HCT116 (cell line): ENCODE measurements around the gene PDXK. TPM values are rescaled to one million over a fixed set of nuclear protein-coding genes. Genes with fewer than 3 reads are reported as not detected.

Source experiments
- ATAC-seq: fragments of 200-7000 bp; cut with Tn5 transposase; 2 replicates; pipeline ENCODE4 v1.9.1; 2020; ENCODE audit warnings: mild to moderate bottlenecking, moderate library complexity
- BruUV-seq: library from RNA; stranded (reverse); fragments of 400-500 nt; replicated peaks from 2 replicates; lab custom pipeline; 2021; lab: Mats Ljungman, UMichigan
- CTCF ChIA-PET: fragments of 300-600 bp; sonication (Branson Sonifier 250); formaldehyde crosslinking; loops from one replicate; lab custom pipeline; 2021; ENCODE audit warnings: antibody characterized with exemption; lab: Charles Lee
- POLR2A ChIA-PET: fragments of 300-600, 350-600 bp; sonication (Branson Sonifier 250); formaldehyde crosslinking; loops from one replicate; lab custom pipeline; 2021; ENCODE audit warnings: antibody characterized with exemption; lab: Charles Lee
- RAD21 ChIA-PET, 2 experiments: fragments of 300-600 bp; sonication (Branson Sonifier 250); formaldehyde crosslinking; loops; one replicate each; lab custom pipeline; 2023; ENCODE audit warnings: low total read pairs in 2 of 2; ENCODE audit not compliant: uncharacterized antibody in 2 of 2, unreplicated experiment in 2 of 2, low non-redundant PET in 1 of 2; lab: Charles Lee
- DNase-seq: peaks from one replicate; pipeline ENCODE4 v3.0.0-alpha.2; 2010; ENCODE audit warnings: low read depth, low spot score
- H2AFZ ChIP-seq: fragments of 200-600 bp; shearing (Covaris generic), sonication (generic); 2 replicates; pipeline ENCODE4 v1.6.1; 2017; ENCODE audit warnings: low read depth, mixed run types, mixed read lengths, antibody characterized with exemption, low read length; ENCODE audit not compliant: poor library complexity, severe bottlenecking
- H3K27ac ChIP-seq: 2 replicates; pipeline ENCODE4 v1.5.1; 2012; ENCODE audit warnings: low read depth, low read length
- H3K27me3 ChIP-seq: fragments of 200-600 bp; sonication (generic); 2 replicates; pipeline ENCODE4 v1.6.1; 2016; ENCODE audit warnings: mixed run types, low read length, mixed read lengths; ENCODE audit not compliant: insufficient read depth
- H3K36me3 ChIP-seq, 2 experiments: fragments of 200-500 bp in 1 of 2; fragments of 200-600 bp in 1 of 2; sonication (Bioruptor generic) in 1 of 2; sonication (generic) in 1 of 2; 2 replicates each; pipeline versions ENCODE4 v1.5.1 to v1.6.1; 2014 to 2016; ENCODE audit warnings: low read length in 2 of 2, inconsistent platforms in 1 of 2, mixed read lengths in 1 of 2, mixed run types in 1 of 2; ENCODE audit not compliant: insufficient read depth in 2 of 2, control insufficient read depth in 1 of 2
- H3K4me1 ChIP-seq, 2 experiments: fragments of 200-600 bp in 1 of 2; sonication (generic) in 1 of 2; 2 replicates each; pipeline versions ENCODE4 v1.5.1 to v1.6.1; 2012 to 2017; ENCODE audit warnings: low read length in 2 of 2, inconsistent platforms in 1 of 2, mild to moderate bottlenecking in 1 of 2, mixed read lengths in 1 of 2, mixed run types in 1 of 2, moderate library complexity in 1 of 2; ENCODE audit not compliant: insufficient read depth in 2 of 2, control insufficient read depth in 1 of 2
- H3K4me2 ChIP-seq: fragments of 200-600 bp; sonication (generic); 2 replicates; pipeline ENCODE4 v1.6.1; 2017; ENCODE audit warnings: mixed run types, low read length, mixed read lengths
- H3K4me3 ChIP-seq, 2 experiments: fragments of 200-600 bp in 1 of 2; sonication (generic) in 1 of 2; replicated peaks in 1 of 2; 2 replicates each; pipeline ENCODE4 v1.5.1; 2011 to 2016; ENCODE audit warnings: low read length in 2 of 2, control low read depth in 1 of 2, low read depth in 1 of 2, mild to moderate bottlenecking in 1 of 2, mixed read lengths in 1 of 2, mixed run types in 1 of 2
- H3K79me2 ChIP-seq: fragments of 200-600 bp; sonication (generic); 2 replicates; pipeline ENCODE4 v1.6.1; 2017; ENCODE audit warnings: mild to moderate bottlenecking, mixed run types, low read length, moderate library complexity, mixed read lengths; ENCODE audit not compliant: insufficient read depth
- H3K9ac ChIP-seq: fragments of 200-600 bp; sonication (generic); 2 replicates; pipeline ENCODE4 v1.6.1; 2016; ENCODE audit warnings: low read length, mixed read lengths
- H3K9me2 ChIP-seq: fragments of 200-600 bp; sonication (generic), shearing (Covaris generic); 2 replicates; pipeline ENCODE4 v1.6.1; 2017; ENCODE audit warnings: mixed run types, mild to moderate bottlenecking, moderate library complexity; ENCODE audit not compliant: insufficient read depth
- H3K9me3 ChIP-seq, 2 experiments: fragments of 200-500 bp in 1 of 2; fragments of 200-600 bp in 1 of 2; sonication (Bioruptor generic) in 1 of 2; sonication (generic) in 1 of 2; 2 replicates each; pipeline ENCODE4 v1.6.1; 2014 to 2017; ENCODE audit warnings: low read length in 2 of 2, mixed read lengths in 2 of 2, inconsistent platforms in 1 of 2, low read depth in 1 of 2, mild to moderate bottlenecking in 1 of 2, mixed run types in 1 of 2, moderate library complexity in 1 of 2; ENCODE audit not compliant: control insufficient read depth in 1 of 2, insufficient read depth in 1 of 2
- H4K20me1 ChIP-seq: fragments of 200-600 bp; sonication (generic), shearing (Covaris generic); 2 replicates; pipeline ENCODE4 v1.6.1; 2017; ENCODE audit warnings: mixed run types, mild to moderate bottlenecking, moderate library complexity; ENCODE audit not compliant: insufficient read depth
- CEBPB ChIP-seq: IDR thresholded peaks from 2 replicates; pipeline ENCODE4 v1.6.1; 2012; ENCODE audit warnings: low read depth
- EGR1 ChIP-seq: IDR thresholded peaks from 2 replicates; pipeline ENCODE4 v1.6.1; 2012; ENCODE audit warnings: low read depth
- EZH2 ChIP-seq: fragments of 200-600 bp; sonication (generic); IDR thresholded peaks from 2 replicates; pipeline ENCODE4 v1.6.1; 2017; ENCODE audit warnings: antibody characterized with exemption, mixed run types
- FOSL1 ChIP-seq: IDR thresholded peaks from 2 replicates; pipeline ENCODE4 v1.6.1; 2012; ENCODE audit warnings: low read depth
- POLR2A ChIP-seq: IDR thresholded peaks from 2 replicates; pipeline ENCODE4 v1.7.0; 2011; ENCODE audit warnings: borderline replicate concordance; ENCODE audit not compliant: insufficient read depth, insufficient read length; ENCODE audit errors: extremely low read depth
- POLR2AphosphoS5 ChIP-seq: IDR thresholded peaks from 2 replicates; pipeline ENCODE4 v1.6.1; 2011; ENCODE audit warnings: mild to moderate bottlenecking, low read depth, low read length, moderate library complexity
- REST ChIP-seq: IDR thresholded peaks from 2 replicates; pipeline ENCODE4 v1.6.1; 2012; ENCODE audit warnings: low read depth
- SIN3A ChIP-seq: IDR thresholded peaks from 2 replicates; pipeline ENCODE4 v1.6.1; 2012; ENCODE audit warnings: low read depth
- SP1 ChIP-seq: IDR thresholded peaks from 2 replicates; pipeline ENCODE4 v1.6.1; 2012; ENCODE audit warnings: low read depth
- ZBTB33 ChIP-seq: IDR thresholded peaks from 2 replicates; pipeline ENCODE4 v1.6.1; 2011; ENCODE audit warnings: mild to moderate bottlenecking, low read length, moderate library complexity; ENCODE audit not compliant: insufficient replicate concordance; ENCODE audit errors: extremely low read depth
- ZNF274 ChIP-seq: fragments of 200-500 bp; sonication (Bioruptor generic); IDR thresholded peaks from 2 replicates; pipeline ENCODE4 v1.6.1; 2014; ENCODE audit warnings: mild to moderate bottlenecking, low read depth, low read length, inconsistent platforms
- intact Hi-C: fragments of 100-400 bp; cut with micrococcal nuclease; formaldehyde crosslinking; loops from 2 replicates; pipeline ENCODE4 v1.10.0; 2022
- total RNA-seq: library from RNA; stranded (reverse); gene quantifications from one replicate; pipeline ENCODE4 v1.2.1, GENCODE V29; 2021; ENCODE audit not compliant: unreplicated experiment
- TF ChIP-seq, protein P1 (sequence below): IDR thresholded peaks from 2 replicates; pipeline ENCODE4 v1.6.1; 2012

Gene PDXK
- total RNA-seq, 1 experiment from 2014 or later = 127 TPM

- H2AFZ ChIP-seq = no peak overlapping the region
- no peak for TF ChIP-seq SP1
- TF ChIP-seq POLR2AphosphoS5 = no peak
- TF ChIP-seq SIN3A = no peak
- TF ChIP-seq, protein P1, sequence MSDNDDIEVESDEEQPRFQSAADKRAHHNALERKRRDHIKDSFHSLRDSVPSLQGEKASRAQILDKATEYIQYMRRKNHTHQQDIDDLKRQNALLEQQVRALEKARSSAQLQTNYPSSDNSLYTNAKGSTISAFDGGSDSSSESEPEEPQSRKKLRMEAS = no peak
- no peak for TF ChIP-seq FOSL1
Measured at GRCh38 chr21:43782431-43783097, 63.6 kb downstream of the PDXK start.

DNA sequence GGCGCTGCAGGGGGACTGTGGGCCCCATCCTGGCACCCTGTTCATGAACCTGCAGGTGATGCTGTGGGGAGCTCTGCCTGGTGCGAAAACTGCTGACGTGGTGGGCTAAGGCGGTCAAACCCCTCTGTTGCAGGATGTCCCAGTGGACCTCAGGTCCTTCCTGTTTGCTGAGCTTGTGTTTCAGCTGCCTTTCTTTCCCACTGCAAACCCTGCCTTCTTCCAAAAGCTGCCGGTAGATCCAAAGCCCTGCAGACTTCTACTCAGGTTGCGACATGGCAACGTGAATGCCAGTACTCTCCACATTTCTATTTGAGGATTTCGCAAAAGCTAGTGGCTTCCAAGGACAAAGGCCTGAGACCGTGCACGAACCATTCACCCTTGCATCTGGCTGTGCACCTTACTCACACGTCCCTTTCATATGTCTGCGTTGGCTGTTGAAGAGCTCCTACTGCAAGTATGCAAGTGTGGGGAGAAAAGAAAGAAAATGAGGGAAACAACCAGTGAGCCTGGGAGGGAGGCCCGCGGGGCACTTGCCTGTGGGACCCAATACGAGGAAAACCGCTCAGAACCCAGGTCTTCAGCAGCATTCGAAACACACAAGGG lies 64.3 kb downstream of the PDXK start:
- ATAC-seq = no peak
- H4K20me1 ChIP-seq = no peaks in the 10 kb centered on the region
- intact Hi-C loops = no loop called here
- no peak overlapping the region for H2AFZ ChIP-seq
- H3K4me1 ChIP-seq = peaks cover 3 to 28% of the 10 kb centered on the region in 2 experiments; a peak in 2 of 4 replicates
- H3K9me3 ChIP-seq = no peaks in the 10 kb centered on the region
- BruUV-seq = no TSS peak
- H3K4me3 ChIP-seq = no peak overlapping the region
- H3K27me3 ChIP-seq = no peaks in the 10 kb centered on the region
- H3K79me2 ChIP-seq = no peaks in the 10 kb centered on the region
- H3K4me2 ChIP-seq = 0 out of 2 replicates have a peak overlapping the region, but pooled peaks have one; percentile 9
- H3K9me2 ChIP-seq = no peaks in the 10 kb centered on the region
- H3K9ac ChIP-seq = no peak overlapping the region
- H3K27ac ChIP-seq = no peak overlapping the region
- POLR2A ChIA-PET = no interaction called here
- RAD21 ChIA-PET = no interaction called here
- CTCF ChIA-PET = no interaction called here
- H3K36me3 ChIP-seq = no peaks in the 10 kb centered on the region
- DNase-seq = no peak
- TF ChIP-seq POLR2AphosphoS5 = no peak
- no peak for TF ChIP-seq SP1
- TF ChIP-seq SIN3A = no peak
- no peak for TF ChIP-seq ZNF274
- no peak for TF ChIP-seq EGR1
- TF ChIP-seq POLR2A = no peak
- no peak for TF ChIP-seq CEBPB
- TF ChIP-seq EZH2 = no peak
- no peak for TF ChIP-seq REST
- no peak for TF ChIP-seq ZBTB33
- TF ChIP-seq, protein P1 = no peak

More at GRCh38 chr21:43782431-43783097, 63.6 kb downstream of the PDXK start:
- ATAC-seq (no peak), DNase-seq (peak; percentile 19)
- Histone ChIP-seq H3K9ac (no peak overlapping the region), H4K20me1 (no peaks in the 10 kb centered on the region), H3K27ac (no peak overlapping the region), H3K36me3 (no peaks in the 10 kb centered on the region), H3K9me2 (no peaks in the 10 kb centered on the region), H3K27me3 (no peaks in the 10 kb centered on the region), H3K9me3 (no peaks in the 10 kb centered on the region), H3K4me3 (no peak overlapping the region), H3K4me2 (0 out of 2 replicates have a peak overlapping the region, but pooled peaks have one; percentile 9), H3K79me2 (no peaks in the 10 kb centered on the region), H3K4me1 (peaks cover 3 to 28% of the 10 kb centered on the region in 2 experiments; a peak in 2 of 4 replicates)
- POLR2A ChIA-PET = no interaction called here
- CTCF ChIA-PET = no interaction called here
- RAD21 ChIA-PET = no interaction called here
- intact Hi-C loops = no loop called here
- BruUV-seq = no TSS peak
